ENCODE results near the gene METTL4. TPM values are rescaled to one million over a fixed set of nuclear protein-coding genes. Genes with fewer than 3 reads are reported as not detected.
"Not testable (repeated sequence)": the region's sequence is repeated elsewhere in the genome, so short reads cannot be mapped to it uniquely, and the experiment has no call there.

The METTL4 gene
- total RNA-seq, 1 donor from 2014 or later = 13.8 TPM

DNA sequence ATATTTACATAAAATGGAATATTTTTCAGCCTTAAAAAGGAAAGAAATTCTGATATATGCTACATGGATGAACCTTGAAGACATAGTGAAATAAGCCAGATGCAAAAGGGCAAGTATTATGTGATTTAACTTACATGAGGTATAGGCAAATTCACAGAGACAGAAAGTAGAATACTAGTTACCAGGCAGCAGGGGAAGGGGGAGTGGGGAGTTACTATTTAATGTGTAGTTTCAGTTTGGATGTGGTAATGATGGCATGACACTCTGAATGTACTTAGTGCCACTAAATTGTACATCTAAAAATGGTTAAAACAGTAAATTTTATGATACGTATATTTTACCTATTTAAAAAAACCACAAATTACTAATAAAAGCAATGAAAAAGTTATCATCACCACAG is 12.1 kb downstream of the METTL4 start:
- no peak for DNase-seq (ENCODE audit: low read depth)

DNA sequence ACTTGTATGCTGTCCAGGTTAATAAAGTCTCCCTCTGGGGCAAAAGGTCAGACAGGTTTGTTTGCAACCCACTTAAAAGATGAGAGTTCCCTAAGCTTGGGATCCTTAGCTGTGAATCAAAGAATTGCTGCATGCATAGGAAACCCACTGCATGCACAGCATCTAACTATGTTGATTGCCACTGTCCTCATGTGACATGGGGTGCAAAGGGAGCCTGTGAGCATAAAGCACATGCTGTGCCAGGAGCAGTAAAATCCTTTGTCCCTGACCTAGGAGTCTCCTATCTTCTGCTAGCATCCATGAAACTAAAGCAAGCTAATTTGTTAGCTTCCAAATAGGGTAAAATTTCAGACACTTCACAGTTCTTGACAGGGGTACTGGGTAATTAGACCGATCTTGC is 13.8 kb downstream of the METTL4 start:
- no peak for DNase-seq (ENCODE audit: low read depth)

DNA sequence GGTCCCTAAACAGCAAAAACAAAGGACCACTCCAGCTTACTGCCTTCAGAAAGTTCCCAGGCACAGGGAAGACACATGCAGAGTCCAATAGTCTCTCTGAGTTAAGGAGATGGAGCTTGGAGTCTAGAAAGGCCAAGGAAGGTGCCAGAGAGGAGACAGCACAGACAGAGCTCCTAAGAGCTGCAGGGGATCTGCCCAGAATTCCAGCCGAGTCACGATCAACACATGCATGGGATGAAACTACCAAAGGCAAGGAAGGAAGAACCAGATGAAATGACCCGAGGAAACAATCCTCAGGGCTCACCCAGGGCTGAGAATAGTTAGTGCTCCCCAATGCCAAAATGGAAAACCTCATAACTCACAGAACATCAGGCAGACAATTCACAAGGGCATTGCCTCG is 15.4 kb downstream of the METTL4 start:
- DNase-seq (ENCODE audit: low read depth) = no peak

- DNase-seq (ENCODE audit: low read depth) = no peak
Observed at GRCh38 chr18:2554696-2555095, 16.6 kb downstream of the METTL4 start.

DNA sequence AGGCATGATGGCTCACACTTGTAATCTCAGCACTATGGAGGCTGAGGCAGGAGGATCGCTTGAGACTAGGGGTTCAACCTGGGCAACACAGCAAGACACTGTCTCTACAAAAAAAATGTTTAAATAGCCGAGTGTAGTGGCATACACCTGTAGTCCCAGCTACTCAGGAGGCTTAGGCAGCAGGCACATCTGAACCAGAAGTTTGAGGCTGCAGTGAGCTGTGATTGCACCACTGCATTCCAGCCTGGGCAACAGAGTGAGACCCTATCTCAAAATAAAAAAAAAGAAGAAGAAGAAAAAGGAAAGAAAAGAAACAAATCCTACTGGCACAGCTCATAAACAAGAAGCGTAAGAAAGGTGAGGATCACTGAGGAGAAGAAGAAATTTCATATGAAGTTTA is 19.9 kb downstream of the METTL4 start:
- no peak for DNase-seq (ENCODE audit: low read depth)

- no peak for DNase-seq (ENCODE audit: low read depth)
Observed at GRCh38 chr18:2549462-2549861, 21.8 kb downstream of the METTL4 start.

DNA sequence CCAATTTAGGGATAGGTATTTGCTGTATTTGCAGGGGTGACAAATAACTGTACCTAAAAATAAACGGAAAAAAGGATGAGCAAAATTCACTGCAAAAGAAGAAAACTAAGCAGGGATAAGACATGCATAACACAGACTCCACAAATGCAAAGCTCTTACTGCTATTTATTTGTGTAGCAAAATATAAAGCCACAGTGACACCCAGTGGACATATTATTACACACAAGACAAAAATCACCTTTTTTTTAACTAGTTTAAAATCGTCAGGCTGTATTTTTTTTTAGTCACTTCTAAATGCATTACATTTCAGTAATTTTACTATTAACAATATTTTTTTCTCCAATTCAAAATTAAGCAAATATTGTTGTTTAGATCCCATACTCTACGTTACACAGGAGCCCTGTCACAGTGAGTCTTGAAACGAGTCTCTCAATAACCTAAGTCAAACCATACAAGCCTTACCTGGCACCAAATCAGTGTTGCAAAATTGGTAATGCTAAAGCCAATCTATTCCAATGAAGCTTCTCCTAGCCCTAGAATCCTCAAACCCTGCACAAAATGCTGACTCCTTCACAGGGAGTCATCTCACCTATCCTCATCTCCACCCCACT is 23.7 kb downstream of the METTL4 start:
- peak; percentile 64 for DNase-seq (ENCODE audit: low read depth)

DNA sequence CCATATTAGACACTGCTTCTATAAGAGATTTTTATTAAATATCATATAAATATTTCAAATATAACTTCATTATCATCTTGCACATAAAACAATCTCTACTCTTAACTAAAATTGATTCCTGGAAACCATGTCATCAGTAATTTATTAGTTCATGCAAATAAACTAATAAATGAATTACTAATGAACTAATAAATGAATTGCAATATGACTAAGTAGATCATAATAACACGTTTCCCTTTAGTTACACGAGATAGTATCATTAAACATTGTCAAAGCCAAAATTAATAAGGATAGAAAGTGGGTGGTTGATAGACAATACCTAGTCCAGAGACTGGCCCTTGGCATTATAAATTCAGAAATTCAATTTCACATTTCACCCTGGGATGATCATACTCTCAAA is 26.1 kb downstream of the METTL4 start:
- no peak for DNase-seq (ENCODE audit: low read depth)

- DNase-seq (ENCODE audit: low read depth) = peak; percentile 46
Observed at GRCh38 chr18:2541925-2542563, 29.3 kb downstream of the METTL4 start.

DNA sequence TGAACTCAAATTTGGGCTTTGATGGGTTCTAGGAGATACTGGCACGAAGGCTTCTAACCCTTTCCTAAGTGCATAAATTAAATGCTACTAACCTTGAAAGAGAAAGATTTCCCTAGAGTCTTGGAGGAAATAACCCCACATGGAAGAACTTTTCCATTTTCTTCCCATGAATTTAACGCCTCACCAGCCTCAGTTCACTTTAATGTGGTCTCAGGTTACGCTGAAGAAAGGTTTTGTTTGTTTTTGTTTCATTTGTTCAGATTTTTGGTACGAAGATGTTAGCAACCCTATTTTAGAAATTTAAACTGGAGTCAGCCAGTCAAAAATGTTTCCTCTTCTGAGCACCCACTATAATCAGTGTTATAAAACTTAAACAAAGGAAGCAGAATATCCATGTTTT is 30.7 kb downstream of the METTL4 start:
- no peak for DNase-seq (ENCODE audit: low read depth)

DNA sequence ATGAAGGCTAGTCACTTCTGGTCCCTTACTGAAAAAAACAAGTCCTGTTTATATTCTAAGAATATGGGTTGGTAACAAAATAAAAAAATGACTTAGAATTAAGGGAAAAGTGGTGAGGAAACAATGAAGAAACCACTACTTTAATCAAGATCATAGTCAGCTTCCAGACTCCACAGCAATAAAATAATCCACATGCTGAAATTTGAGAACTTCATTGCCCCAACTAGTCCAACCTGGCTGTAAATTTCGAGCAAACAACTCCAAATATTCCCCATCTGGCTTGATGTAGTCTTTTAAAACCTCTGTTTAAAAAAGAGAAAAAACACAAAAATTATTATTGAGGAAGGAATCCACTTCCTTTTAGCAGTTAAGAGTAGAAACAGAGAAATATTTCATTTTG is 32.5 kb downstream of the METTL4 start:
- DNase-seq (ENCODE audit: low read depth) = no peak

DNA sequence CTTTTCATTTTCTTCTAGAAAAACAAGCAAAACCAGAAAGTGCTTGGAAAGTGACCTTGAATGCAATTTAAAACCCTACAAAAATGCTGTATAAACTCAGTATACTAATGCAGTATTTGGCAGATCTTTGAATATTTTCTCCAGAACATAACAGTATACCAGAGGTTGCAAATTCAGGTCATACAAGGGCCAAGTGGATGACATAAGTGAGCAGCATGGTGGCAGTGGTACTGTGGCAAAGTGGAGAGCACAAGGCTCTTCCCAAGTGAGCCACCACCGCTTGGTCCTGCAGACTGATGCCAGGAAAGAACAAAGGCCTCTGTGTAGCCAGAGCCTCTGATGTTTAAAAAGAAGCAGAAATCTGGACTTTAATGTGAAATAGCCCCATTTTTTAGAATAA is 33.1 kb downstream of the METTL4 start:
- no peak for DNase-seq (ENCODE audit: low read depth)

DNA sequence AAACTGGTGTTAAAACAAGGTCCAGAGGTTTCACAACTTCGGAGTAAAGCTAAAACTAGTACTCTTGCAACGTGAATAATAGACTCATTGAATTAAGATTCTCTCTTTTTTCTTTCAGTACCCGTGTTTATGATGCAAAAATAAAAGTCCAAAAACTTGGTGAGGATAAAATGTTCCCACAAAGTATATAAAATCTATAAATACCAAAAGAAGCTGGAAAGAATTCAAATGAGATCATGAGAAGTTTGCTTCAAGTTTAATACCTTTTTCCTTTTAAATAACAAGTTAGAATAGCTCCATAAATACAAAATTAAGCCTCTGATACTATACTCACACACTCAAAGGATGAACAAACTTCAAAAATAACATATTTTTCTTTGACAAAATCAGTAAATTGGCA is 34.0 kb downstream of the METTL4 start:
- DNase-seq (ENCODE audit: low read depth) = no peak

GRCh38 chr18:2536493-2536892 is 34.8 kb downstream of the METTL4 start:
- no peak for DNase-seq (ENCODE audit: low read depth)

GRCh38 chr18:2536063-2536462 is 35.2 kb downstream of the METTL4 start:
- no peak for DNase-seq (ENCODE audit: low read depth)

GRCh38 chr18:2535419-2535910 is 35.8 kb downstream of the METTL4 start:
- DNase-seq (ENCODE audit: low read depth) = no peak

DNA sequence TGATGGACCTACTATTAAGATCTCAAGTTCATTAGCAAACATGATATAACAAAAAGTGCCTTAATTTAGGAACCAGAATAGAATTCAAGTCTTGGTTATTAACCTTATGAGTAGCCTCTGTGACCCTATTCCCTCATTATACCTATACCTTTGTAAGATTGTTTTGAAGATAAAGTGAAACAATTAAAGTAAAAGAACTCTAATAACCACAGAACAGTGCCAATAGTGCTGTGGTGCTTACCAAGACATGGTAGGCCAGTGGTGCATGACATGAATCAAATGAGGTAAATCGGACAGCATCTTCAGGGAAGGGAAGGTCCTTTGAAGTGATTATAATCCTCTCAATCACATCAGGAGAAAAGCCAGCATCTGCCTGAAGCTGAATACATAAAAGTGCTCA is 36.4 kb downstream of the METTL4 start:
- peak; percentile 68 for DNase-seq (ENCODE audit: low read depth)

DNA sequence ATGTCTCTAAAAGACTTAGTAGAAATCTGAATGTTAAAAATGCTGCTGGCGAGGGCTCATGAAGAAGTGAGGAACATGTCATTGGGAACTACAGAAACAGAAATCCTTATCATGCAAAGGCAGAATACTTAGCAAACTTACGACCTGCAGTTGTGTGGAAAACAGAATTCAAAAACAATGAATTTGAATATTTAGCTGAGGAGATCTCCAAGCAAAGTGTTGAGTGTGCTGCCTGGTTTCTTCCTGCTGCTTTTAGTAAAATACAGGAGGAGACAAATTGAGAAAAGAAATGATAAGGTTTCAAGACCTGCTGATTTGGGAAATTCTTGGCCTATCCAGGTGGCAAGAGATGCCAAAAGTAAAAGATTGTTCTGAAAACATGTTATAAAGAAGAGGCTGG is 38.5 kb downstream of the METTL4 start:
- no peak for DNase-seq (ENCODE audit: low read depth)

DNA sequence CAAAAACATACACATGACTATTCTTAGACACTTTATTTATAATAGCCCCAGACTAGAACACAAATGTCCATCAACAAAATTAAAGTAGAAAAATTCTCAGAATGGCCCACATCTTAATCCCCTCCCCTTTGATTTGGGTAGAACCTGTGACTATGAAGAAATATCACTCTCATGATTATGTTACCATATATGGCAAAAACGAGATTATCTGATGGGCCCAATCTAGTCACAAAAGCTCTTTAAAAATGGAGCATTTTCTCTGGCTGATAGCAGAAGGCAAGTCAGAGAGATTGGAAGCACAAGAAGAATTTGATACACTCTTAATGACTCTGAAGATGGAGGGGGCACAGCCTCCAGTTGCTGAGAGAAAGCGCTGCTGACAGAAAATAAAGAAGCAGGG is 39.6 kb downstream of the METTL4 start:
- DNase-seq (ENCODE audit: low read depth) = no peak

DNA sequence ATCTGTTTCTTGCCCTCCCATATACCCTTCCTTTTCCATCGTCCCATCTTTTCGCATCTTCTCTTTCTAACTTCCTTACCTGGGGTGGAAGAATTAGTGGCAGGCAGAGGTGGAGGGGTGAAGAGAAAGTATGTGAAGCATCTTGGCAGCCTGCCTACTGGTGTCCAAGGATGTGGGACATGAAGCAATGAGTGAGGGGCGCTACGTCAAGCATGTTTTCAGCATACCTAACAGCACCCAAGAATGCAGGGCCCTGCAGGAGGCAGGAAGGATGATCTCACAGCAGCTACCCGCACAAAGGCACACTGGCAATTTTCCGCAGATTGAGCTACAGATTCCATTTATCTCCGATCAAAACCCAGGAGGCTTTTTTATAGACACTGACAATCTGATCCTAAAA is 42.2 kb downstream of the METTL4 start:
- peak; percentile 72 for DNase-seq (ENCODE audit: low read depth)

DNA sequence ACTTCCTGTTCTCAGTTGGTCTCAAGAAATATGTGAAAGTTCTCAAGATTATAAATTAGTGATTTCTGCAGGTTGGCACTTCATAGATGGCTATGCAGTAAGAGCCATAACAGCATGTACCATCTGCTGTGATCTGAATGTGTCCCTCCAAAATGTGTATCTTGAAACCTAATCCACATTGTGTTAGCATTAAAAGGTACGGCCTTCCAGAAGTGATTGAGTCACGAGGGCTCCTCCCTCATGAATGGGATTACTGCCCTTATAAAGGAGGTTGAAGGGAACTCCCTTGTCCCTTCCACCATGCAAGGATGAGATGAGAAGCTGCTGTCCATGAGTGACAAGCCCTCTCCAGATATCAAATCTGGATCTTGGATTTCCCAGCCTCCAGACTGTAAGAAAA is 45.0 kb downstream of the METTL4 start:
- DNase-seq (ENCODE audit: low read depth) = no peak

DNA sequence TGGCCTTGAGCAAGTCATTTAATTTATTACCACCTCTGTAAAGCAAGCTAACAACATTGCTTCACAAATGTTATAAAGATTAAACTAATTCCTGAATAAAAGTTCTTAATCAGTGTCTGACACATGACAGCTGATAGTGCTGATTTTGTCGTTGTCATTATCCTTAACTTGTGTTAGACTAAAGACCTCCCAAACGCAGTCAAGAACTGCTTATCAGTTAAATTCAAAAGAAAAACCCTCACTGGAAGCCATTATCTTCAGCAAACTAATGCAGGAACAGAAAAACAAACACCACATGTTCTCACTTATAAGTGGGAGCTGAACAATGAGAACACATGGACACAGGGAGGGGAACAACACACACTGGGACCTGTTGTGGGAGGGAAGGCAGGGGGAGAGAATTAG is 46.5 kb downstream of the METTL4 start:
- not testable (repeated sequence) for DNase-seq (ENCODE audit: low read depth)

GRCh38 chr18:2522112-2522511 is 49.2 kb downstream of the METTL4 start:
- no peak for DNase-seq (ENCODE audit: low read depth)

DNA sequence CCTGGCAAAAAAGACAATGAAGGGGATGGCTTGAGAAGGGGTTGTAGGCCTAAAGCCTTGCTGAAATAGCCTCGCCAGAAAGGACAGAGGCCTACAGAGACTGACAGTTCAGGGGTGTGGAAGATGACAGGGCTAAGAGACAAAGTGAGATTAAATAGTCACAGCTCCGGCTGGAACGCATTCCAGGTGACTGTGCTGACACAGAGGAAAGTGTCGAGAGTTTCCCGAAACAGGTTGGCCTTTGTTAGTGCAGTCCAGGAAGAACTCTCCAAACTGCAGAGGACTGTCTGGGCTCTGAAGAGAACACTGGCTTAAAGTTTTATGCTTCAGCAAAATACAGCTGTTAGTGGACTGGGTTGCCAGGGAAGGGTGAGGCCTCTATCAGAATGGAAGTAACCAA is 52.8 kb downstream of the METTL4 start:
- DNase-seq (ENCODE audit: low read depth) = no peak

All from renal cortical epithelial cell (primary cell).